GM12874 (cell line): ENCODE measurements around the gene WLS.

Experiments used
- TF ChIP-seq, protein P1 (sequence below): IDR thresholded peaks from 2 replicates; pipeline ENCODE4 v1.5.1; 2011; ENCODE audit warnings: low read depth, mild to moderate bottlenecking, control low read depth, low read length, moderate library complexity; ENCODE audit not compliant: insufficient read depth

WLS gene

GRCh38 chr1:68148631-68149030 is 83.7 kb downstream of the WLS start:
- TF ChIP-seq, protein P1, sequence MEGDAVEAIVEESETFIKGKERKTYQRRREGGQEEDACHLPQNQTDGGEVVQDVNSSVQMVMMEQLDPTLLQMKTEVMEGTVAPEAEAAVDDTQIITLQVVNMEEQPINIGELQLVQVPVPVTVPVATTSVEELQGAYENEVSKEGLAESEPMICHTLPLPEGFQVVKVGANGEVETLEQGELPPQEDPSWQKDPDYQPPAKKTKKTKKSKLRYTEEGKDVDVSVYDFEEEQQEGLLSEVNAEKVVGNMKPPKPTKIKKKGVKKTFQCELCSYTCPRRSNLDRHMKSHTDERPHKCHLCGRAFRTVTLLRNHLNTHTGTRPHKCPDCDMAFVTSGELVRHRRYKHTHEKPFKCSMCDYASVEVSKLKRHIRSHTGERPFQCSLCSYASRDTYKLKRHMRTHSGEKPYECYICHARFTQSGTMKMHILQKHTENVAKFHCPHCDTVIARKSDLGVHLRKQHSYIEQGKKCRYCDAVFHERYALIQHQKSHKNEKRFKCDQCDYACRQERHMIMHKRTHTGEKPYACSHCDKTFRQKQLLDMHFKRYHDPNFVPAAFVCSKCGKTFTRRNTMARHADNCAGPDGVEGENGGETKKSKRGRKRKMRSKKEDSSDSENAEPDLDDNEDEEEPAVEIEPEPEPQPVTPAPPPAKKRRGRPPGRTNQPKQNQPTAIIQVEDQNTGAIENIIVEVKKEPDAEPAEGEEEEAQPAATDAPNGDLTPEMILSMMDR = no peak

DNA sequence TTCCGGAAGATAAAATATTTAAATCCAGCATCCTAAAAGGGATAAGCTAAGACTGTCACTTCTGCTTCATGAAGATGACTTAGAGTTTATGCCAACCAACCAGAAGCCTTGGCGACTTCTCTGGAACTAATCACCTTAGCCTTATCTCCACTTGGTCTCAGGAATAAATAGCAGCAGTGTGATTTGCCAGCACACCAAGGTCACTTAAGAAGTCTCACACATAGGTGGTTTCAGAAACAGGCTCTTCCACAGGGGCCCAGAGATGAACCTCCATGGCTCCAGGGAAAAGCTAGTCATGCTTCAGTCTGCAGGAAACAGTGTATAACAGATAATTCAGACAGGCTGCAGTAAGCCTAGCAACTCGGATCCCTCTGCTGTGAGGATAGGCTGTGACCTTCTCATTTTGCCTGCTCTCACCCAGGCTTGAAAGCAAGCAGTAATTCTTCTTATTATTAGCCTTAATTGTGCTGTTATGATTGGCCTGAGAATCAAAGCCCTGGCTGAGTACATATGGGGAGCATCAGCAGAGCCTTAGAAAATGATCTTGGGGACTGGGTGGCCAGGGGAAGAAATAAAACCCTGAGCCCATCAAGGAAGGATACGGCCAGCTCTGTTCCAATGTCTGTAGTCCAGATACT is 84.7 kb downstream of the WLS start:
- TF ChIP-seq, protein P1 = no peak

GRCh38 chr1:68145418-68146126 is 86.8 kb downstream of the WLS start:
- TF ChIP-seq, protein P1 = no peak

DNA sequence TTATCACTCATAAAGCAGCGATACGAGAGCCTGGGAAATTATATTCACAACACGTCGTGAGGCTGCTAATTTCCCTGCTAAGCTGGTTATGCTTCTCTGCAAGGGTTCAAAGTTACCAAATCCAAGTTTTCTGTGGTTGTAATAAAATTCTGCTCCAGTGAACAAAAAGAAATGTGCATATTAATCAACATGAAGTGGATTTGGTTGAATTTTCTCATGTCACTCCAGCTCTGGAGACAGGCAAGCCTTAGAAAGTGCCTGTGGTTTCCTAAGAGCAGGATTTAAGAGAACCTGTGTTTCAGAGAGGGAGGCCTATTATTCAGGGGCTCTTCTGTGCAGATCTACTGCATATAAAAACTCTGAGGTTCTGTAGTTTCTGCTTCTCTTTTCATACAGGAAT is 87.5 kb downstream of the WLS start:
- TF ChIP-seq, protein P1 = no peak

DNA sequence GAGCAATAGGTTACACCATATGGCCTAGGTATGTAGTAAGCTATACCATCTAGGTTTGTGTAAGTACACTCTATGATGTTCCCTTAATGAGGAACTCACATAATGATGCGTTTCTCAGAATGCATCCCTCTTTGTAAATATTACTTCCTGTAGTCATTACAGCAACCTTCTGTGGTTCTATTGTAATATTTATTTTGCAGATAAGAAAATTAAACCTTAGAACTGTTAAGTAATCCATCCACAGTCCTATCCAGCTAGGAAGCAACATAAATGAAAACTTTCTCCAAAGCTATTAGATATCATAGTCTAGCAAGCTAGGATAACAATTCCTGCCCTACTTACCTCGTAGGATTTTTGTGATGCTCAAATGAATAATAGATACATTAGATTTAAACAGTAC is 88.7 kb downstream of the WLS start:
- TF ChIP-seq, protein P1 = no peak

DNA sequence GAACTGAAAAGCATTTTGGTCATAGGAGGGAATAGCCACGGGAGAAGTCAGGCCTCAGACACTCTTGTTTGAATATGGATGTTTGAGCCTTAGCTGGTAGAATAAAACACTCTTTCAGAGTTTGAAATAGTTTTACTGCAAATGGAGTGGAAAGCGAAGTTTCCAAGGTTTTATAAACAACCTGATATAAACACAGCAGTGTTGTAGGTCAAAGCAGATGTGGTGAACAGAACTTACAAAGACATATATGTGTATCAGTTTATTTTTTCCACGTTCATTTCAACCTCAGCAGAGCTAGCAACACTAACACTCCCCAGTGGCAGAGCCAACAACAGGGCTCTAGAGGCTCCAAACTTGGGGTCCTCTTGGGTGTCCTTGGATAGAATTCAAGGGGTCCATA is 89.9 kb downstream of the WLS start:
- TF ChIP-seq, protein P1 = no peak

DNA sequence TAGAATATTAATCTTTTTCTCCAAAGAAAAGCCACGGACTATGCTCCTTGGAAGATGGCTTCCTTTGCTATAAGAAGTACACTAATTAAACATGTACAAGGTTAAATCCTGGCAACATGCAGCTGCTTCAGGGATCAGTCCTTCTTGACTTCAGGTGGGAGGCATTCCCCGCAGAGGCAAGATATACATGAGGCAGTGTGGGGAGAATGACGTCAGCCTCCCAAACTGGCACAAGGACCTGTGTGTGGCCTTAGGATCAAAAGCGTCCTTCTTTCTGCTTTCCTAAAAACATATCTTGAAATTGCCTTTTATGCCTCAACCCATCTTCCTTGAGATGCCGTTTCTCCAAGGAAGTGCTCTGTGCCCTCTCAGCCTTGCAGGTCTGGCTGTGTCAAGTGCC is 90.3 kb downstream of the WLS start:
- TF ChIP-seq, protein P1 = no peak
